GM12878 (cell line): Measurements from ENCODE around the gene LYRM4. TPM values are rescaled to one million over a fixed set of nuclear protein-coding genes. Genes with fewer than 3 reads are reported as not detected.

Experiments used
- ATAC-seq: fragments of 200-7000 bp; cut with Tn5 transposase; 3 replicates; pipeline ENCODE4 v1.9.1; 2020; ENCODE audit warnings: mild to moderate bottlenecking, moderate library complexity
- BruUV-seq: library from RNA; stranded (reverse); fragments of 400-500 nt; replicated peaks from 2 replicates; lab custom pipeline; 2021; lab: Mats Ljungman, UMichigan
- CTCF ChIA-PET: fragments of 300-600 bp; sonication (Branson Sonifier 250); formaldehyde crosslinking; extraction: SDS; loops from one replicate; lab custom pipeline; 2021; ENCODE audit warnings: inconsistent platforms; lab: Yijun Ruan, JAX
- POLR2A ChIA-PET: fragments of 350-600 bp; formaldehyde crosslinking; extraction: SDS; loops from one replicate; lab custom pipeline; 2021; ENCODE audit warnings: inconsistent platforms; lab: Charles Lee
- RAD21 ChIA-PET: fragments of 300-600 bp; sonication (Branson Sonifier 250); formaldehyde crosslinking; loops from one replicate; lab custom pipeline; 2023; ENCODE audit warnings: antibody characterized with exemption; ENCODE audit not compliant: unreplicated experiment; lab: Charles Lee
- SMC1A ChIA-PET: fragments of 300-600 bp; sonication (Branson Sonifier 250); formaldehyde crosslinking; loops from one replicate; lab custom pipeline; 2023; ENCODE audit not compliant: unreplicated experiment, uncharacterized antibody; lab: Charles Lee
- DNase-seq: peaks from one replicate; pipeline ENCODE4 v3.0.0-alpha.2; 2011; ENCODE audit warnings: low read depth, low spot score
- FAIRE-seq: peaks from 3 replicates; lab custom pipeline; 2011; peaks lifted over from hg19 to GRCh38; lab: Jason Lieb, UNC
- H2AFZ ChIP-seq: 2 replicates; pipeline ENCODE4 v1.6.0; 2011; ENCODE audit warnings: low read depth, low read length, control low read depth; ENCODE audit not compliant: control insufficient read depth
- H3K27ac ChIP-seq: 2 replicates; pipeline ENCODE4 v1.5.1; 2011; ENCODE audit warnings: control low read depth; ENCODE audit not compliant: control insufficient read depth, insufficient read depth
- H3K27me3 ChIP-seq, 2 experiments: replicated peaks in 1 of 2; 2 replicates each; pipeline versions ENCODE4 v1.6.0 to v1.6.1; 2011; ENCODE audit warnings: low read length in 1 of 2; ENCODE audit not compliant: control insufficient read depth in 2 of 2, insufficient read depth in 2 of 2
- H3K36me3 ChIP-seq, 2 experiments: 2 replicates each; pipeline ENCODE4 v1.5.1; 2011; ENCODE audit warnings: low read length in 1 of 2; ENCODE audit not compliant: control insufficient read depth in 2 of 2, insufficient read depth in 2 of 2
- H3K4me1 ChIP-seq: 2 replicates; pipeline ENCODE4 v1.6.1; 2011; ENCODE audit warnings: mild to moderate bottlenecking, low read length, moderate library complexity, mixed read lengths; ENCODE audit not compliant: control insufficient read depth, insufficient read depth
- H3K4me2 ChIP-seq: 2 replicates; pipeline ENCODE4 v1.6.0; 2011; ENCODE audit warnings: control low read depth; ENCODE audit not compliant: control insufficient read depth, insufficient read depth
- H3K4me3 ChIP-seq: fragments of 200-600 bp; sonication (generic); 2 replicates; pipeline ENCODE4 v1.5.1; 2016
- H3K79me2 ChIP-seq: 2 replicates; pipeline ENCODE4 v1.6.0; 2011; ENCODE audit warnings: low read length; ENCODE audit not compliant: control insufficient read depth, insufficient read depth
- H3K9ac ChIP-seq: 2 replicates; pipeline ENCODE4 v1.8.0; 2011; ENCODE audit warnings: low read length, control low read depth, mixed read lengths; ENCODE audit not compliant: control insufficient read depth, insufficient read depth
- H3K9me3 ChIP-seq: replicated peaks from 3 replicates; pipeline ENCODE4 v1.5.1; 2011; ENCODE audit warnings: mild to moderate bottlenecking, low read length; ENCODE audit not compliant: control insufficient read depth, insufficient read depth
- H4K20me1 ChIP-seq: 2 replicates; pipeline ENCODE4 v1.6.0; 2011; ENCODE audit not compliant: control insufficient read depth, insufficient read depth
- ASH2L ChIP-seq: fragments of 300-600, 200-600 bp; sonication (generic); IDR thresholded peaks from 2 replicates; pipeline ENCODE4 v1.6.1; 2017; ENCODE audit warnings: low read depth, mild to moderate bottlenecking, borderline replicate concordance
- EGR1 ChIP-seq, 2 experiments: IDR thresholded peaks; 1 replicate in 1 of 2; 2 replicates in 1 of 2; pipeline ENCODE4 v1.6.1; 2011 to 2012; ENCODE audit warnings: low read depth in 2 of 2, low read length in 2 of 2, borderline replicate concordance in 1 of 2, mild to moderate bottlenecking in 1 of 2, moderate library complexity in 1 of 2
- HDAC2 ChIP-seq: fragments of 200-600 bp; sonication (generic); IDR thresholded peaks from 2 replicates; pipeline ENCODE4 v1.6.1; 2017
- NFXL1 ChIP-seq: fragments of 450-650 bp; IDR thresholded peaks from 2 replicates; pipeline ENCODE4 v1.6.1; 2017; ENCODE audit warnings: antibody characterized with exemption, mild to moderate bottlenecking, borderline replicate concordance
- RFX5 ChIP-seq: IDR thresholded peaks from 2 replicates; pipeline ENCODE4 v1.6.1; 2011; ENCODE audit warnings: low read depth, low read length, improper control_type of control experiment
- SREBF2 ChIP-seq: IDR thresholded peaks from 2 replicates; pipeline ENCODE4 v1.6.1; 2012; ENCODE audit warnings: mild to moderate bottlenecking, low read length
- USF2 ChIP-seq: IDR thresholded peaks from 2 replicates; pipeline ENCODE4 v1.6.1; 2011; ENCODE audit warnings: low read depth, low read length, improper control_type of control experiment, borderline replicate concordance
- ZBTB4 ChIP-seq: fragments of 450-650 bp; formaldehyde crosslinking; IDR thresholded peaks from 2 replicates; pipeline ENCODE4 v1.4.0; 2022; ENCODE audit warnings: mild to moderate bottlenecking, moderate library complexity
- WGBS: methylation state at CpG from one replicate; pipeline ENCODE4 v1.1.6; 2016; ENCODE audit warnings: low lambda C conversion rate; ENCODE audit not compliant: insufficient replicate concordance, insufficient coverage; ENCODE audit errors: missing lambda C conversion rate; 5-methylcytosine and 5-hydroxymethylcytosine counted together
- in situ Hi-C: fragments of 300-500 bp; cut with MboI; formaldehyde crosslinking; loops from 9 replicates; pipeline ENCODE4 v1.14.3; 2018; ENCODE audit warnings: mixed read lengths
- intact Hi-C: fragments of 100-400 bp; cut with micrococcal nuclease; formaldehyde crosslinking; loops from one replicate; pipeline ENCODE4 v1.14.2; 2022; ENCODE audit not compliant: unreplicated experiment
- polyA plus RNA-seq, 11 experiments: library from polyadenylated mRNA; depleted of rRNA in 4 of 11; unstranded in 6 of 11; stranded (reverse) in 5 of 11; fragments of >200 nt; fragmentation: Nextera tagmentation in 4 of 11; fragmentation: Illumina TruSeq in 1 of 11; extraction: Ambion mirVana in 4 of 11; extraction: Trizol in 1 of 11; gene quantifications; 1 replicate in 1 of 11; 2 replicates in 10 of 11; pipeline versions ENCODE4 v1.2.1 to v1.2.3, GENCODE V29; 2011 to 2016; ENCODE audit warnings: inconsistent platforms in 2 of 11, missing spikeins in 2 of 11, low read depth in 1 of 11
- total RNA-seq, 4 experiments: library from RNA; depleted of rRNA in 3 of 4; stranded (reverse); fragments of >200 nt in 3 of 4; fragmentation: Illumina TruSeq in 1 of 4; extraction: Trizol in 1 of 4; gene quantifications; 2 replicates each; pipeline versions ENCODE4 v1.2.1 to v1.2.3, GENCODE V29; 2013 to 2021

LYRM4 gene
- total and polyA plus RNA-seq, 10 of the 15 experiments (the other 5 are each of a cell fraction or from before 2014, with no cell fraction given), result 32.7 to 66.8 (median 44.0) TPM

GRCh38 chr6:5098501-5099270 lies 162.1 kb downstream of the LYRM4 start:
- no peak for TF ChIP-seq RFX5
- TF ChIP-seq EGR1 (IDR thresholded peaks at IDR 0.05; ENCODE audit: borderline replicate concordance in 1 of 2, low read depth in 2 of 2, low read length in 2 of 2), result no peak
- no peak for TF ChIP-seq NFXL1
- TF ChIP-seq SREBF2, result no peak
- TF ChIP-seq ASH2L, result no peak
- TF ChIP-seq HDAC2, result no peak
- TF ChIP-seq ZBTB4 (CRISPR knock-in tag), result no peak
- no peak for TF ChIP-seq USF2
- RAD21 ChIA-PET, result interaction anchor here (1.2 kb wide), 1 partner anchor 17 kb away, joined by 3 read pairs; no protein-coding TSS in a partner anchor
- H3K79me2 ChIP-seq, result no peaks in the 10 kb centered on the region
- SMC1A ChIA-PET, result no interaction called here
- no peaks in the 10 kb centered on the region for H4K20me1 ChIP-seq
- H3K9me3 ChIP-seq, result no peaks in the 10 kb centered on the region
- no peak for ATAC-seq
- H3K4me1 ChIP-seq, result peaks cover 16% of the 10 kb centered on the region
- POLR2A ChIA-PET, result no interaction called here
- H3K9ac ChIP-seq, result no peak overlapping the region
- no peak for DNase-seq
- FAIRE-seq, result no peak
- intact Hi-C loops, result no loop called here
- 87% methylated on average over 14 of the region's 14 CpGs for WGBS
- H3K36me3 ChIP-seq, result no peaks in the 10 kb centered on the region
- H3K27me3 ChIP-seq, result no peaks in the 10 kb centered on the region
- H3K27ac ChIP-seq, result no peak overlapping the region
- BruUV-seq, result no TSS peak
- in situ Hi-C loops, result no loop called here
- H2AFZ ChIP-seq, result no peak overlapping the region
- H3K4me3 ChIP-seq, result no peak overlapping the region
- H3K4me2 ChIP-seq, result no peak overlapping the region
- CTCF ChIA-PET, result no interaction called here
